ENCODE measurements around the gene ZEB2. TPM values are rescaled to one million over a fixed set of nuclear protein-coding genes. Genes with fewer than 3 reads are reported as not detected.

ZEB2 gene
- total RNA-seq, 1 donor from 2014 or later = 6.3 TPM

GRCh38 chr2:144498277-144498676 is 21.6 kb downstream of the ZEB2 start:
- H3K4me3 ChIP-seq (ENCODE audit: low read depth, low read length) = no peak overlapping the region
- no peak for DNase-seq (ENCODE audit: low read depth)
- no peak for TF ChIP-seq CTCF (conservative IDR thresholded peaks at IDR 0.05; ENCODE audit: low read depth, low read length)

GRCh38 chr2:144496977-144497598 is 22.8 kb downstream of the ZEB2 start:
- TF ChIP-seq CTCF (conservative IDR thresholded peaks at IDR 0.05; ENCODE audit: low read depth, low read length) = no peak
- no peak for DNase-seq (ENCODE audit: low read depth)
- no peak overlapping the region for H3K4me3 ChIP-seq (ENCODE audit: low read depth, low read length)

GRCh38 chr2:144496092-144496976 is 23.6 kb downstream of the ZEB2 start:
- no peak for DNase-seq (ENCODE audit: low read depth)
- no peak for TF ChIP-seq CTCF (conservative IDR thresholded peaks at IDR 0.05; ENCODE audit: low read depth, low read length)
- H3K4me3 ChIP-seq (ENCODE audit: low read depth, low read length) = no peak overlapping the region

GRCh38 chr2:144495227-144496091 is 24.5 kb downstream of the ZEB2 start:
- no peak overlapping the region for H3K4me3 ChIP-seq (ENCODE audit: low read depth, low read length)

GRCh38 chr2:144493027-144493809 is 26.7 kb downstream of the ZEB2 start:
- DNase-seq (ENCODE audit: low read depth) = no peak
- no peak overlapping the region for H3K4me3 ChIP-seq (ENCODE audit: low read depth, low read length)
- TF ChIP-seq CTCF (conservative IDR thresholded peaks at IDR 0.05; ENCODE audit: low read depth, low read length) = no peak

More at GRCh38 chr2:144495227-144496091, 24.5 kb downstream of the ZEB2 start:
- no peak for DNase-seq (ENCODE audit: low read depth)
- TF ChIP-seq CTCF (conservative IDR thresholded peaks at IDR 0.05; ENCODE audit: low read depth, low read length) = no peak

GRCh38 chr2:144490857-144491256 is 29.1 kb downstream of the ZEB2 start:
- no peak for TF ChIP-seq CTCF (conservative IDR thresholded peaks at IDR 0.05; ENCODE audit: low read depth, low read length)
- no peak for DNase-seq (ENCODE audit: low read depth)
- no peak overlapping the region for H3K4me3 ChIP-seq (ENCODE audit: low read depth, low read length)
